Natural killer cell treated with Interleukin-12 subunit alpha and Interleukin-12 subunit beta and Interleukin-15 and Interleukin-18, amount 100 ng/mL, for 72 hours (primary cell): Measurements from ENCODE around the gene ZNF148. TPM values are rescaled to one million over a fixed set of nuclear protein-coding genes. Genes with fewer than 3 reads are reported as not detected.
A peak's percentile ranks its signal among the peaks of the same experiment; 100 is the strongest.

Experiments used
- ATAC-seq, 2 donors: fragments of 150-1000 bp; cut with Tn5 transposase in 1 of 2; sonication (Bioruptor Pico), chemical (Tn5 transposase) in 1 of 2; 2 replicates each; pipeline ENCODE4 v1.10.0; 2021
- DNase-seq: peaks from one replicate; pipeline ENCODE4 v3.0.0; 2022; ENCODE audit warnings: low spot score
- H3K27ac Mint-ChIP-seq, 2 donors: 1 replicate in 1 of 2; 2 replicates in 1 of 2; pipeline ENCODE4 v1.8.0; 2022; ENCODE audit warnings: mixed read lengths in 2 of 2, mild to moderate bottlenecking in 1 of 2, moderate library complexity in 1 of 2
- H3K27me3 Mint-ChIP-seq, 2 donors: 1 replicate in 1 of 2; 2 replicates in 1 of 2; pipeline ENCODE4 v1.8.0; 2022; ENCODE audit warnings: mixed read lengths in 2 of 2
- H3K36me3 Mint-ChIP-seq: one replicate; pipeline ENCODE4 v1.8.0; 2022; ENCODE audit warnings: mixed read lengths
- H3K4me1 Mint-ChIP-seq, 2 donors: 1 replicate in 1 of 2; 2 replicates in 1 of 2; pipeline ENCODE4 v1.8.0; 2022; ENCODE audit warnings: low read depth in 2 of 2, mixed read lengths in 2 of 2, mild to moderate bottlenecking in 1 of 2
- H3K4me3 Mint-ChIP-seq: one replicate; pipeline ENCODE4 v1.8.0; 2022; ENCODE audit warnings: mixed read lengths
- H3K9me3 Mint-ChIP-seq: 2 replicates; pipeline ENCODE4 v1.8.0; 2022; ENCODE audit warnings: mixed read lengths
- total RNA-seq, 2 donors: library from RNA; stranded (reverse); gene quantifications; one replicate each; pipeline ENCODE4 v1.2.3, GENCODE V29; 2022

Gene ZNF148
- total RNA-seq, 2 donors from 2014 or later: 40.9 to 51.8 TPM

- no peaks in the 10 kb centered on the region for H3K9me3 Mint-ChIP-seq
- H3K4me3 Mint-ChIP-seq: no peak overlapping the region
- H3K27ac Mint-ChIP-seq: no peak overlapping the region
- DNase-seq: no peak
- H3K27me3 Mint-ChIP-seq: no peaks in the 10 kb centered on the region
- ATAC-seq: no peak
- peaks cover 29% of the 10 kb centered on the region for H3K36me3 Mint-ChIP-seq
- H3K4me1 Mint-ChIP-seq: peaks cover 35 to 43% of the 10 kb centered on the region in 2 donors
These were observed 140.3 kb downstream of the ZNF148 start for GRCh38 chr3:125234831-125235230.

GRCh38 chr3:125232401-125232800 lies 142.7 kb downstream of the ZNF148 start:
- Mint-ChIP-seq H3K36me3 (peaks cover 29% of the 10 kb centered on the region), H3K27ac (peak overlapping the region; percentile 16 to 71), H3K27me3 (no peaks in the 10 kb centered on the region), H3K4me1 (peaks cover 23 to 28% of the 10 kb centered on the region in 2 donors), H3K4me3 (peak overlapping the region; percentile 50), H3K9me3 (no peaks in the 10 kb centered on the region)
- DNase-seq (no peak), ATAC-seq (peak in 1 of 2 donors; percentile 48)

GRCh38 chr3:125231895-125232294 lies 143.2 kb downstream of the ZNF148 start:
- Mint-ChIP-seq H3K9me3 (no peaks in the 10 kb centered on the region), H3K27ac (peak overlapping the region; percentile 16 to 71), H3K4me1 (peaks cover 20 to 25% of the 10 kb centered on the region in 2 donors), H3K27me3 (no peaks in the 10 kb centered on the region), H3K4me3 (peak overlapping the region; percentile 50), H3K36me3 (peaks cover 26% of the 10 kb centered on the region)
- DNase-seq: no peak
- peak in 1 of 2 donors; percentile 69 for ATAC-seq

- no peak for DNase-seq
- peaks cover 11 to 18% of the 10 kb centered on the region in 2 donors for H3K4me1 Mint-ChIP-seq
These were observed 145.4 kb downstream of the ZNF148 start for GRCh38 chr3:125229707-125230106.

GRCh38 chr3:125229168-125229567 lies 146.0 kb downstream of the ZNF148 start:
- Mint-ChIP-seq H3K27me3 (no peaks in the 10 kb centered on the region), H3K9me3 (no peaks in the 10 kb centered on the region), H3K4me3 (no peak overlapping the region), H3K4me1 (peaks cover 11 to 18% of the 10 kb centered on the region in 2 donors), H3K27ac (no peak overlapping the region), H3K36me3 (peaks cover 16% of the 10 kb centered on the region)
- DNase-seq (no peak), ATAC-seq (no peak)

More at GRCh38 chr3:125229707-125230106, 145.4 kb downstream of the ZNF148 start:
- Mint-ChIP-seq H3K27ac (no peak overlapping the region), H3K4me3 (no peak overlapping the region), H3K27me3 (no peaks in the 10 kb centered on the region), H3K36me3 (peaks cover 16% of the 10 kb centered on the region), H3K9me3 (no peaks in the 10 kb centered on the region)
- ATAC-seq: no peak

- DNase-seq (no peak), ATAC-seq (no peak)
- Mint-ChIP-seq H3K27me3 (no peaks in the 10 kb centered on the region), H3K4me1 (peaks cover 22 to 24% of the 10 kb centered on the region in 2 donors), H3K27ac (no peak overlapping the region), H3K9me3 (no peaks in the 10 kb centered on the region), H3K4me3 (no peak overlapping the region), H3K36me3 (no peaks in the 10 kb centered on the region)
These were observed 153.3 kb downstream of the ZNF148 start for GRCh38 chr3:125221831-125222230.

- Mint-ChIP-seq H3K9me3 (no peaks in the 10 kb centered on the region), H3K4me3 (peak overlapping the region; percentile 35), H3K36me3 (no peaks in the 10 kb centered on the region), H3K27ac (peak overlapping the region in 1 of 2 donors; percentile 8), H3K4me1 (peaks cover 22 to 24% of the 10 kb centered on the region in 2 donors), H3K27me3 (no peaks in the 10 kb centered on the region)
- no peak for DNase-seq
- peak; percentile 73 to 77 for ATAC-seq
These were observed 154.2 kb downstream of the ZNF148 start for GRCh38 chr3:125220727-125221429.

GRCh38 chr3:125220183-125220582 lies 154.9 kb downstream of the ZNF148 start:
- DNase-seq (no peak), ATAC-seq (no peak)
- H3K4me3 Mint-ChIP-seq: peak overlapping the region; percentile 35
- no peaks in the 10 kb centered on the region for H3K36me3 Mint-ChIP-seq
- peak overlapping the region in 1 of 2 donors; percentile 8 for H3K27ac Mint-ChIP-seq
- H3K4me1 Mint-ChIP-seq: peaks cover 25 to 28% of the 10 kb centered on the region in 2 donors
- no peaks in the 10 kb centered on the region for H3K9me3 Mint-ChIP-seq
- no peaks in the 10 kb centered on the region for H3K27me3 Mint-ChIP-seq

GRCh38 chr3:125219261-125219701 lies 155.8 kb downstream of the ZNF148 start:
- Mint-ChIP-seq H3K27me3 (no peaks in the 10 kb centered on the region), H3K27ac (no peak overlapping the region), H3K4me3 (no peak overlapping the region), H3K9me3 (no peaks in the 10 kb centered on the region), H3K4me1 (peaks cover 34 to 37% of the 10 kb centered on the region in 2 donors), H3K36me3 (no peaks in the 10 kb centered on the region)
- ATAC-seq: no peak
- no peak for DNase-seq

- ATAC-seq (peak; percentile 78 to 91), DNase-seq (no peak)
- H3K36me3 Mint-ChIP-seq: no peaks in the 10 kb centered on the region
- H3K27me3 Mint-ChIP-seq: peaks cover 15 to 25% of the 10 kb centered on the region in 2 donors
- H3K27ac Mint-ChIP-seq: peak overlapping the region; percentile 13 to 50
- H3K4me1 Mint-ChIP-seq: peaks cover 24 to 29% of the 10 kb centered on the region in 2 donors
- no peaks in the 10 kb centered on the region for H3K9me3 Mint-ChIP-seq
- H3K4me3 Mint-ChIP-seq: peak overlapping the region; percentile 51
These were observed 160.4 kb downstream of the ZNF148 start for GRCh38 chr3:125214738-125215137.

- H3K9me3 Mint-ChIP-seq: no peaks in the 10 kb centered on the region
- peak overlapping the region; percentile 13 to 52 for H3K27ac Mint-ChIP-seq
- peaks cover 24 to 32% of the 10 kb centered on the region in 2 donors for H3K4me1 Mint-ChIP-seq
- no peak for DNase-seq
- peak overlapping the region; percentile 51 for H3K4me3 Mint-ChIP-seq
- no peaks in the 10 kb centered on the region for H3K36me3 Mint-ChIP-seq
- peaks cover 20 to 30% of the 10 kb centered on the region in 2 donors for H3K27me3 Mint-ChIP-seq
- ATAC-seq: no peak
These were observed 161.1 kb downstream of the ZNF148 start for GRCh38 chr3:125213946-125214542.

- Mint-ChIP-seq H3K4me1 (peaks cover 24 to 30% of the 10 kb centered on the region in 2 donors), H3K27ac (peak overlapping the region in 1 of 2 donors; percentile 52), H3K9me3 (no peaks in the 10 kb centered on the region), H3K27me3 (peaks cover 20 to 30% of the 10 kb centered on the region in 2 donors), H3K4me3 (no peak overlapping the region), H3K36me3 (no peaks in the 10 kb centered on the region)
- ATAC-seq: no peak
- DNase-seq: no peak
These were observed 161.8 kb downstream of the ZNF148 start for GRCh38 chr3:125213364-125213755.

GRCh38 chr3:125212509-125213363 lies 162.4 kb downstream of the ZNF148 start, which contains the start of gene SLC12A8:
Gene SLC12A8 (minus strand): TSS chr3:125212748. CDS start chr3:125211349, 1,399 bp downstream.
- peak within 1 kb of the TSS in 1 of 2 donors; percentile 52 for H3K27ac Mint-ChIP-seq
- no peak for DNase-seq
- H3K27me3 Mint-ChIP-seq: peaks cover 20 to 30% of the 10 kb centered on the region in 2 donors
- peaks cover 24 to 29% of the 10 kb centered on the region in 2 donors for H3K4me1 Mint-ChIP-seq
- peak within 1 kb of the TSS; percentile 29 for H3K4me3 Mint-ChIP-seq
- peak in 1 of 2 donors; percentile 31 for ATAC-seq
- H3K9me3 Mint-ChIP-seq: no peaks in the 10 kb centered on the region
- H3K36me3 Mint-ChIP-seq: no peaks in the 10 kb centered on the region
